A549 (cell line): ENCODE results near the gene EBF3.

Experiments used
- CBX2 ChIP-seq: fragments of 200-600 bp; sonication (generic); IDR thresholded peaks from 2 replicates; pipeline ENCODE4 v1.6.1; 2016; ENCODE audit warnings: low read depth, mild to moderate bottlenecking, borderline replicate concordance
- CBX8 ChIP-seq: fragments of 200-600 bp; sonication (generic); IDR thresholded peaks from 2 replicates; pipeline ENCODE4 v1.6.1; 2016
- MAFK ChIP-seq: fragments of 450-650 bp; IDR thresholded peaks from 2 replicates; pipeline ENCODE4 v1.6.1; 2014; ENCODE audit not compliant: partially characterized antibody
- MYC ChIP-seq: IDR thresholded peaks from 2 replicates; pipeline ENCODE4 v1.6.1; 2012; ENCODE audit warnings: mild to moderate bottlenecking, inconsistent platforms, low read length, improper control_type of control experiment, borderline replicate concordance
- POLR2A ChIP-seq: IDR thresholded peaks from 2 replicates; pipeline ENCODE4 v1.6.1; 2012; ENCODE audit warnings: mild to moderate bottlenecking, low read length
- RAD21 ChIP-seq, 2 experiments: fragments of >200 bp in 1 of 2; sonication (Bioruptor Twin) in 1 of 2; formaldehyde crosslinking in 1 of 2; IDR thresholded peaks in 1 of 2; conservative IDR thresholded peaks in 1 of 2; 2 replicates in 1 of 2; 3 replicates in 1 of 2; pipeline ENCODE4 v1.6.1; 2012 to 2018; ENCODE audit warnings: inconsistent platforms in 1 of 2
- SMC3 ChIP-seq: fragments of >200 bp; sonication (Bioruptor Twin); formaldehyde crosslinking; IDR thresholded peaks from 3 replicates; pipeline ENCODE4 v1.6.1; 2018; ENCODE audit warnings: inconsistent platforms
- ZSCAN20 ChIP-seq: fragments of 250-450 bp; sonication (Bioruptor Pico); IDR thresholded peaks from 2 replicates; pipeline ENCODE4 v1.8.0; 2022; ENCODE audit warnings: mild to moderate bottlenecking, moderate library complexity
- TF ChIP-seq, protein P1 (sequence below): fragments of >200 bp; sonication (Bioruptor Twin); formaldehyde crosslinking; IDR thresholded peaks from 3 replicates; pipeline ENCODE4 v1.5.1; 2016
- TF ChIP-seq, protein P2 (sequence below): fragments of 200-600 bp; sonication (generic); IDR thresholded peaks from 2 replicates; pipeline ENCODE4 v1.6.1; 2016; ENCODE audit warnings: antibody characterized with exemption, mild to moderate bottlenecking, moderate library complexity

- TF ChIP-seq RAD21 (conservative IDR thresholded peaks at IDR 0.05 in 1 of 2, IDR thresholded peaks at IDR 0.05 in 1 of 2): no peak
- TF ChIP-seq, protein P1, sequence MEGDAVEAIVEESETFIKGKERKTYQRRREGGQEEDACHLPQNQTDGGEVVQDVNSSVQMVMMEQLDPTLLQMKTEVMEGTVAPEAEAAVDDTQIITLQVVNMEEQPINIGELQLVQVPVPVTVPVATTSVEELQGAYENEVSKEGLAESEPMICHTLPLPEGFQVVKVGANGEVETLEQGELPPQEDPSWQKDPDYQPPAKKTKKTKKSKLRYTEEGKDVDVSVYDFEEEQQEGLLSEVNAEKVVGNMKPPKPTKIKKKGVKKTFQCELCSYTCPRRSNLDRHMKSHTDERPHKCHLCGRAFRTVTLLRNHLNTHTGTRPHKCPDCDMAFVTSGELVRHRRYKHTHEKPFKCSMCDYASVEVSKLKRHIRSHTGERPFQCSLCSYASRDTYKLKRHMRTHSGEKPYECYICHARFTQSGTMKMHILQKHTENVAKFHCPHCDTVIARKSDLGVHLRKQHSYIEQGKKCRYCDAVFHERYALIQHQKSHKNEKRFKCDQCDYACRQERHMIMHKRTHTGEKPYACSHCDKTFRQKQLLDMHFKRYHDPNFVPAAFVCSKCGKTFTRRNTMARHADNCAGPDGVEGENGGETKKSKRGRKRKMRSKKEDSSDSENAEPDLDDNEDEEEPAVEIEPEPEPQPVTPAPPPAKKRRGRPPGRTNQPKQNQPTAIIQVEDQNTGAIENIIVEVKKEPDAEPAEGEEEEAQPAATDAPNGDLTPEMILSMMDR: no peak
- TF ChIP-seq POLR2A: no peak
- TF ChIP-seq MYC: no peak
- no peak for TF ChIP-seq CBX8
- TF ChIP-seq SMC3: no peak
- TF ChIP-seq, protein P2, sequence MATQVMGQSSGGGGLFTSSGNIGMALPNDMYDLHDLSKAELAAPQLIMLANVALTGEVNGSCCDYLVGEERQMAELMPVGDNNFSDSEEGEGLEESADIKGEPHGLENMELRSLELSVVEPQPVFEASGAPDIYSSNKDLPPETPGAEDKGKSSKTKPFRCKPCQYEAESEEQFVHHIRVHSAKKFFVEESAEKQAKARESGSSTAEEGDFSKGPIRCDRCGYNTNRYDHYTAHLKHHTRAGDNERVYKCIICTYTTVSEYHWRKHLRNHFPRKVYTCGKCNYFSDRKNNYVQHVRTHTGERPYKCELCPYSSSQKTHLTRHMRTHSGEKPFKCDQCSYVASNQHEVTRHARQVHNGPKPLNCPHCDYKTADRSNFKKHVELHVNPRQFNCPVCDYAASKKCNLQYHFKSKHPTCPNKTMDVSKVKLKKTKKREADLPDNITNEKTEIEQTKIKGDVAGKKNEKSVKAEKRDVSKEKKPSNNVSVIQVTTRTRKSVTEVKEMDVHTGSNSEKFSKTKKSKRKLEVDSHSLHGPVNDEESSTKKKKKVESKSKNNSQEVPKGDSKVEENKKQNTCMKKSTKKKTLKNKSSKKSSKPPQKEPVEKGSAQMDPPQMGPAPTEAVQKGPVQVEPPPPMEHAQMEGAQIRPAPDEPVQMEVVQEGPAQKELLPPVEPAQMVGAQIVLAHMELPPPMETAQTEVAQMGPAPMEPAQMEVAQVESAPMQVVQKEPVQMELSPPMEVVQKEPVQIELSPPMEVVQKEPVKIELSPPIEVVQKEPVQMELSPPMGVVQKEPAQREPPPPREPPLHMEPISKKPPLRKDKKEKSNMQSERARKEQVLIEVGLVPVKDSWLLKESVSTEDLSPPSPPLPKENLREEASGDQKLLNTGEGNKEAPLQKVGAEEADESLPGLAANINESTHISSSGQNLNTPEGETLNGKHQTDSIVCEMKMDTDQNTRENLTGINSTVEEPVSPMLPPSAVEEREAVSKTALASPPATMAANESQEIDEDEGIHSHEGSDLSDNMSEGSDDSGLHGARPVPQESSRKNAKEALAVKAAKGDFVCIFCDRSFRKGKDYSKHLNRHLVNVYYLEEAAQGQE: no peak
- no peak for TF ChIP-seq ZSCAN20
- TF ChIP-seq CBX2: no peak
- TF ChIP-seq MAFK: no peak
These were observed 75.9 kb downstream of the EBF3 start for GRCh38 chr10:129887986-129888783.
